ENCODE data around the gene WDR88. TPM values are rescaled to one million over a fixed set of nuclear protein-coding genes. Genes with fewer than 3 reads are reported as not detected.

WDR88 gene
- total RNA-seq, 2 experiments from 2014 or later: 0.38 TPM; not detected in 1

DNA sequence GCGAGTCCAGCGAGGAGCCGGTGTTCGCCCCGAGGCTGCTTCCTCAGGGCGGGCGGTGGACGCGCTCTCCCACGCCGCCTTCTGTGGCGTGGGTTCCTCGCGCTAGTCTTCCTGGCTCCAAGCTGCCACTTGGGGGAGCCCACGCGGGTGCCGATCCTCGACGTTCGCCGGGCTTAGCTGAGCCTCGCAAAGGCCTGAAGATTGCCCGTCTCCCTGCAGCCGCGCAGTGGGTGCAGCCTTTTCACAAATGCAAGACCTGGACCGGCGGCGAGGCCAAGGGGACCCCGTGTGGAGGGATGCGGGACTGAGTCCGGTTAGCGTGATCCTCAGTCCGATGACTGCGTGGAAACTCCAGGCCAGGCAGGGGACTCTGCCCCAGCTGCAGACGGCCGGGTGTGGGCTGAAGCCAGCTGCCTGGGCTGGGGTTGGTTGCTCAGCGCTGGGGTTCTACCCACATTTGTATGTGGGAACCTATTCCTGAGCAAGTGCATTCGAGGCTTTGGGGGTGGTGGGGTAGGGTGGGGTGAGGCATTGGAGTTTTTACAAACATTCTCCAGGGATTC, 45.6 kb downstream of the WDR88 start:
- TF ChIP-seq EZH2phosphoT487 (IDR thresholded peaks at IDR 0.05; ENCODE audit: borderline replicate concordance, low read depth, low read length): no peak
- TF ChIP-seq, protein P1, sequence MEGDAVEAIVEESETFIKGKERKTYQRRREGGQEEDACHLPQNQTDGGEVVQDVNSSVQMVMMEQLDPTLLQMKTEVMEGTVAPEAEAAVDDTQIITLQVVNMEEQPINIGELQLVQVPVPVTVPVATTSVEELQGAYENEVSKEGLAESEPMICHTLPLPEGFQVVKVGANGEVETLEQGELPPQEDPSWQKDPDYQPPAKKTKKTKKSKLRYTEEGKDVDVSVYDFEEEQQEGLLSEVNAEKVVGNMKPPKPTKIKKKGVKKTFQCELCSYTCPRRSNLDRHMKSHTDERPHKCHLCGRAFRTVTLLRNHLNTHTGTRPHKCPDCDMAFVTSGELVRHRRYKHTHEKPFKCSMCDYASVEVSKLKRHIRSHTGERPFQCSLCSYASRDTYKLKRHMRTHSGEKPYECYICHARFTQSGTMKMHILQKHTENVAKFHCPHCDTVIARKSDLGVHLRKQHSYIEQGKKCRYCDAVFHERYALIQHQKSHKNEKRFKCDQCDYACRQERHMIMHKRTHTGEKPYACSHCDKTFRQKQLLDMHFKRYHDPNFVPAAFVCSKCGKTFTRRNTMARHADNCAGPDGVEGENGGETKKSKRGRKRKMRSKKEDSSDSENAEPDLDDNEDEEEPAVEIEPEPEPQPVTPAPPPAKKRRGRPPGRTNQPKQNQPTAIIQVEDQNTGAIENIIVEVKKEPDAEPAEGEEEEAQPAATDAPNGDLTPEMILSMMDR (conservative IDR thresholded peaks at IDR 0.05; ENCODE audit: low read length): peak; percentile 52
- POLR2A ChIA-PET: interaction anchor here (0.8 to 1.4 kb wide), 4 partner anchors 10 to 201 kb away, joined by 3 to 6 read pairs (median 3); no protein-coding TSS in a partner anchor
- Histone ChIP-seq H3K79me2 (ENCODE audit: insufficient read depth, low read depth, low read length) (peaks cover 8% of the 10 kb centered on the region; the same call in 1 of the 2 replicates), H3K9me3 (ENCODE audit: low read length) (no peaks in the 10 kb centered on the region), H3K27ac (ENCODE audit: low read depth, low read length, poor library complexity, severe bottlenecking) (peak overlapping the region; percentile 51), H3K4me2 (ENCODE audit: low read length) (peak overlapping the region; percentile 84), H3K9me2 (ENCODE audit: insufficient read depth, low read length) (no peaks in the 10 kb centered on the region), H3K4me1 (ENCODE audit: insufficient read depth, low read length, poor library complexity, severe bottlenecking) (peaks cover 17% of the 10 kb centered on the region), H3K36me3 (ENCODE audit: insufficient read depth, low read length) (no peaks in the 10 kb centered on the region), H2AFZ (ENCODE audit: low read length) (peak overlapping the region; percentile 68; the same call in 1 of the 2 replicates), H4K20me1 (ENCODE audit: insufficient read depth, low read length) (no peaks in the 10 kb centered on the region), H3K4me3 (ENCODE audit: low read depth, low read length, poor library complexity, severe bottlenecking) (peak overlapping the region; percentile 85)
- CTCF ChIA-PET (ENCODE audit: unreplicated experiment): interaction anchor here (1.1 kb wide), 1 partner anchor 52 kb away, joined by 3 read pairs; no protein-coding TSS in a partner anchor
- BruUV-seq (replicated peaks): no TSS peak
- intact Hi-C loops (cut with micrococcal nuclease; ENCODE audit: unreplicated experiment): loop anchor here (1.0 to 10.0 kb wide), 7 partner anchors 51 to 835 kb away; partner anchors contain the start of genes ANKRD27, CEBPA, FAAP24 and PDCD5
- DNase-seq (ENCODE audit: low spot score): no peak

DNA sequence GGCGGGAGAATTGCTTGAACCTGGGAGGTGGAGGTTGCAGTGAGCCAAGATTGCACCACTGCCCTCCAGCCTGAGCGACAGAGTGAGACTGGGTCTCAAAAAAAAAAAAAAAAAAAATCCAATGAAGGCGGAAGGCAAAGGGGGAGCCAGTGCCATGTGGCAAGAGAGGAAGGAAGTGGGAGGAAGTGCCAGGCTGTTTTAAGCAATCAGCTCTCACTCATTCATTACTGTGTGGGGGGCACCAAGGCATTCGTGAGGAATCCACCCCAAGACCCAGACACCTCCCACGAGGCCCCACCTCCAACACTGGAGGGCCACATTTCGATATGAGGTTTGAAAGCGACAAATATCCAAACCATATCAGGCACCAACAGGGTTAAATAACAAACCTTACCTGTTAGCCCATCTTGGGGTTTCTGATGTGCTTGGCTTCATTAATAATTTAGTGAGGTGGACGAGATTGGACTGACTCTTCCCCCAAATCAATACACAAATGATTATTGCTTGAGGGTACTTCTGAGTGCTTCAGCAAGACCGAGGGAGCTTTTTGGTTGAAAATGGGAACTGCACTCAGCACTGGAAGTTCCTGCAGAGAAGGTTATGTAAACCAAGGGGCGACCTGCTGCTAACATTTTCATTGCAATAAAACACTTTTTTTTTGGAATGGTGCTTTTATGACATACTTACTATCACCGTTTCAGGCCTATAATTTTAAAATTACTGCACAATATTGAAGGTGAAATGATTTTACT, 54.7 kb downstream of the WDR88 start:
- intact Hi-C loops (cut with micrococcal nuclease; ENCODE audit: unreplicated experiment): no loop called here
- no peaks in the 10 kb centered on the region for H3K9me3 ChIP-seq (ENCODE audit: low read length)
- H3K4me2 ChIP-seq (ENCODE audit: low read length): no peak overlapping the region
- no peak overlapping the region for H2AFZ ChIP-seq (ENCODE audit: low read length)
- ChIA-PET CTCF (ENCODE audit: unreplicated experiment) (no interaction called here), POLR2A (interaction anchor here (0.7 to 1.3 kb wide), 2 partner anchors 24 to 303 kb away, joined by 3 read pairs; no protein-coding TSS in a partner anchor)
- no peaks in the 10 kb centered on the region for H3K36me3 ChIP-seq (ENCODE audit: insufficient read depth, low read length)
- no peaks in the 10 kb centered on the region for H3K4me1 ChIP-seq (ENCODE audit: insufficient read depth, low read length, poor library complexity, severe bottlenecking)
- no peak for DNase-seq (ENCODE audit: low spot score)
- BruUV-seq (replicated peaks): no TSS peak
- H4K20me1 ChIP-seq (ENCODE audit: insufficient read depth, low read length): no peaks in the 10 kb centered on the region
- no peak overlapping the region for H3K4me3 ChIP-seq (ENCODE audit: low read depth, low read length, poor library complexity, severe bottlenecking)
- TF ChIP-seq EZH2phosphoT487 (IDR thresholded peaks at IDR 0.05; ENCODE audit: borderline replicate concordance, low read depth, low read length): no peak
- TF ChIP-seq, protein P1 (conservative IDR thresholded peaks at IDR 0.05; ENCODE audit: low read length): no peak
- no peak overlapping the region for H3K27ac ChIP-seq (ENCODE audit: low read depth, low read length, poor library complexity, severe bottlenecking)
- no peaks in the 10 kb centered on the region for H3K9me2 ChIP-seq (ENCODE audit: insufficient read depth, low read length)
- no peaks in the 10 kb centered on the region for H3K79me2 ChIP-seq (ENCODE audit: insufficient read depth, low read depth, low read length)

DNA sequence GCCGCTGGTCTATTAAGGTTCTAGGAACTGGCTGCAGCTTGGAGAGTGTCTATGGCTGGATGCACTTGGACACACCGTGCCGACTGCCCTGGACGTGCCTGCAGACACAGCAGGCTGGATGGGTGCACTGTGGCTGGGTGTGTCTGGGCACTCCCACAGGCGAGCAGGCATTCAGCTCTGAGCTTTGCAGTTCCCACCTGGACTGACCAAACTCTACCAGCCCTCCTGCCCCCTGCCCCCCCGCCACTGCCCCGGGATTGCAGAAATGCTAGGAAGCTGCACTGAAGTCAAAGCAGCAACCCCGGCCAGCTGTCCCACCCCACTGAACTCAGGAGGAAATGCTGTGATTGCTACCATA, 55.2 kb downstream of the WDR88 start:
- no peak overlapping the region for H3K27ac ChIP-seq (ENCODE audit: low read depth, low read length, poor library complexity, severe bottlenecking)
- BruUV-seq (replicated peaks): no TSS peak
- H3K36me3 ChIP-seq (ENCODE audit: insufficient read depth, low read length): no peaks in the 10 kb centered on the region
- H3K4me2 ChIP-seq (ENCODE audit: low read length): no peak overlapping the region
- no peak for TF ChIP-seq EZH2phosphoT487 (IDR thresholded peaks at IDR 0.05; ENCODE audit: borderline replicate concordance, low read depth, low read length)
- TF ChIP-seq, protein P1 (conservative IDR thresholded peaks at IDR 0.05; ENCODE audit: low read length): no peak
- H3K4me1 ChIP-seq (ENCODE audit: insufficient read depth, low read length, poor library complexity, severe bottlenecking): no peaks in the 10 kb centered on the region
- DNase-seq (ENCODE audit: low spot score): no peak
- H4K20me1 ChIP-seq (ENCODE audit: insufficient read depth, low read length): no peaks in the 10 kb centered on the region
- no peak overlapping the region for H2AFZ ChIP-seq (ENCODE audit: low read length)
- intact Hi-C loops (cut with micrococcal nuclease; ENCODE audit: unreplicated experiment): no loop called here
- no peaks in the 10 kb centered on the region for H3K79me2 ChIP-seq (ENCODE audit: insufficient read depth, low read depth, low read length)
- ChIA-PET POLR2A (no interaction called here), CTCF (ENCODE audit: unreplicated experiment) (no interaction called here)
- no peaks in the 10 kb centered on the region for H3K9me2 ChIP-seq (ENCODE audit: insufficient read depth, low read length)
- no peak overlapping the region for H3K4me3 ChIP-seq (ENCODE audit: low read depth, low read length, poor library complexity, severe bottlenecking)
- H3K9me3 ChIP-seq (ENCODE audit: low read length): no peaks in the 10 kb centered on the region

All from OCI-LY7 (cell line).